Dendritic cell treated with granulocyte-macrophage colony-stimulating factor and Interleukin-4, amounts not matched to agents 40 ng/mL and 50 ng/mL, for 4 days (primary cell): ENCODE measurements around the gene C3orf22.

Experiments
- H3K27ac Mint-ChIP-seq: one replicate; pipeline ENCODE4 v1.8.0; 2022; ENCODE audit warnings: mild to moderate bottlenecking, mixed read lengths
- H3K27me3 Mint-ChIP-seq: one replicate; pipeline ENCODE4 v1.8.0; 2022; ENCODE audit warnings: mild to moderate bottlenecking, mixed read lengths
- H3K36me3 Mint-ChIP-seq: one replicate; pipeline ENCODE4 v1.8.0; 2022; ENCODE audit warnings: low read depth, mixed read lengths
- H3K4me1 Mint-ChIP-seq: one replicate; pipeline ENCODE4 v1.8.0; 2022; ENCODE audit warnings: low read depth, mixed read lengths
- H3K4me3 Mint-ChIP-seq: one replicate; pipeline ENCODE4 v1.8.0; 2022; ENCODE audit warnings: mild to moderate bottlenecking, moderate library complexity, mixed read lengths
- H3K9me3 Mint-ChIP-seq: one replicate; pipeline ENCODE4 v1.8.0; 2022; ENCODE audit warnings: mixed read lengths
- intact Hi-C: fragments of 100-400 bp; cut with micrococcal nuclease; formaldehyde crosslinking; loops from one replicate; pipeline ENCODE4 v1.15.0; 2022

C3orf22 gene

GRCh38 chr3:126551839-126552687 is 6.7 kb downstream of the C3orf22 start:
- H3K4me3 Mint-ChIP-seq, result no peak overlapping the region
- peaks cover 4% of the 10 kb centered on the region for H3K27me3 Mint-ChIP-seq
- H3K36me3 Mint-ChIP-seq, result no peaks in the 10 kb centered on the region
- H3K27ac Mint-ChIP-seq, result no peak overlapping the region
- no peaks in the 10 kb centered on the region for H3K9me3 Mint-ChIP-seq
- peaks cover 43% of the 10 kb centered on the region for H3K4me1 Mint-ChIP-seq
- intact Hi-C loops, result no loop called here

DNA sequence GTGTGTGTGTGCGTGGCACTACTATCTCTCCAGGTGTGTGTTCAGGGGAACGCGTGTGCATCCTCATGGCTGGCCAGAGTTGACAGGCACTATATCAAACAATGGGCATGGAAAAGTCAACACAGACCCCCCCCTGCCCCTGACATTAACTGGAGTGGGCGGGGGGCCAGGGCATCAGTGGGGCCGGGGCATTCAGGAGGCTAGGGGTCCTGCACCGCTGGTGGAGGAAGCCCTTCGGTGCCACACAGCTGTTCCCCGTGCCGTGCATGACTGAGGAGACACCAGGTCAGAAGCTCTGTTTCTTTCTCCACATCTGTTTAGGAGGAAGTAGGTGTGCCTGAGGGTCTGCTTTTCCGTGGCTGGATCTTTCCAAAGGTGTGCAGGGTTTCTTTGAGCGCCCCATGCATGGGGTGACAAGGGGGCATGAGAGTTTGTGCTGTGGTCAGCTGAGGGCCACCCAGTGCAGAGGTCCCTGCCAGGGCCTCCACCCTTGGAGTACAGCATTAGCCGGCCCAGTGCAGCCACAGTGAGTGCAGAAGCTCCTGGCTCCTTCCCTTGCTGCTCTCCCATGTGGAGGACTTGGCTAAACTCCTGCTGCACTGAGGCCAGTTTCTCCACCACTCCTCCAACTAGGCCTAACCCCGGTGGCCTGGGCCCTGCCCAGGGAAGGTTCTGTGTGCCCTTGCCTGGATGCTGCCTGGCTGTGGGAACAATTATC is 7.5 kb downstream of the C3orf22 start:
- Mint-ChIP-seq H3K27me3 (peaks cover 4% of the 10 kb centered on the region), H3K36me3 (no peaks in the 10 kb centered on the region), H3K4me3 (no peak overlapping the region), H3K9me3 (no peaks in the 10 kb centered on the region), H3K4me1 (peaks cover 48% of the 10 kb centered on the region), H3K27ac (peak overlapping the region; percentile 32)
- intact Hi-C loops, result no loop called here

DNA sequence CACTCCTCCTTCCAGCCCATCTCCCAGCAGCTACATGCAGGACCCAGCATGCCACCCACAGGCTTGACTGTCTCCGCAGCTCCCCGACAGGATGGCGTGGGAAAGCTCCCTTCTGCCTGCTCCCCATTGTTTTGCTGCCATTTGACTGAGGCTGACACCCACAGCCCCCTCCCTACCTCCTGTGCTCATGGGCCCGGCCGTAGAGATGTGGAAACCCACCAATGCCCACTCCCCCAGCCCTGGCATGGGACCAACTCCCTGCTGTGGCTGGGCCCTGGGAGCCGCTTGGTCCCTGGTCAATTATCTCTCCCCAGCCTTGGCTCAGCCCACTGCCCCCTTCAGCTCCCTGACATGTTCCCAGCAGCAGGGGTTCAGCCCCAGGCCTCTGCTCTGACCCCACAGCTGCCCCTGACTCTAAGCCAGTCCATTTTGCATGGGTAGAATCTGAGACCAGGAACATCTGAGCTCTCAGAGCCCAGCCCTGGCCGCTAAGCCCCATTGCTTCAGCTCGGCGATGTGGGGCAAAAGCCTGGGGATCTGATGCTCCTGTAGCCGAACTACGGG is 8.2 kb downstream of the C3orf22 start:
- intact Hi-C loops, result no loop called here
- Mint-ChIP-seq H3K36me3 (no peaks in the 10 kb centered on the region), H3K27ac (peak overlapping the region; percentile 32), H3K4me1 (peaks cover 48% of the 10 kb centered on the region), H3K27me3 (peaks cover 4% of the 10 kb centered on the region), H3K9me3 (no peaks in the 10 kb centered on the region), H3K4me3 (no peak overlapping the region)

DNA sequence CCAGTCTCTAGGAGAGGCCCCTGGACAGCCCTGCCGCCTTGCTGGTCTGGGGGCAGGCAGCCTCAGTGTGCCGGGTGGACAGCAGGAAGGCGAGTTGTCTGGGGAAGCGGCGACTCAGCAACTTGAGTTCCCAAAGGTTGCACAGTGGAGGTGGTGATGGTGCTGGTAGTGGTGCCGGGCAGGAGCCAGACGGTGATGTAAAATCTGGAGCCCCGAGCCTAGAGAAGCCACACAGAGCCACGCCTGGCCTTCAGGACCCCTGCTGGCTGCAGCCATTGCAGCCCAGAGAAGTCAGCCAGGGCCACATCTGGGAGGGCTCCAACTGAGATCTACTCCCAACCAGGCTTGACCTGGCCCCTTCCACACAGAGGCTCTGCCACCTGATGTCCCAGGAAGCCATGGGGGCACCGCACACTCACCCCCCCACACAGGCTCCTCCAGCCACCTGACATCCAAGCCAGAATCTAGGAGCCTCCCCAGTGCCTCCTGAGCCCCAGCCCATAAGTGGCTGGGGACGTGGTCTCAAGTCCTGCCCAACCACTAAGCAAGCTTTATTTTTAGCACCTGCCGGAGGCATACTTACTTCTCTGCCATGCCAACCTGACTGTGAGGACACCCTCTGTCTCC is 8.8 kb downstream of the C3orf22 start:
- Mint-ChIP-seq H3K4me3 (no peak overlapping the region), H3K27me3 (peaks cover 4% of the 10 kb centered on the region), H3K4me1 (peaks cover 52% of the 10 kb centered on the region), H3K27ac (peak overlapping the region; percentile 32), H3K9me3 (no peaks in the 10 kb centered on the region), H3K36me3 (no peaks in the 10 kb centered on the region)
- intact Hi-C loops, result no loop called here

DNA sequence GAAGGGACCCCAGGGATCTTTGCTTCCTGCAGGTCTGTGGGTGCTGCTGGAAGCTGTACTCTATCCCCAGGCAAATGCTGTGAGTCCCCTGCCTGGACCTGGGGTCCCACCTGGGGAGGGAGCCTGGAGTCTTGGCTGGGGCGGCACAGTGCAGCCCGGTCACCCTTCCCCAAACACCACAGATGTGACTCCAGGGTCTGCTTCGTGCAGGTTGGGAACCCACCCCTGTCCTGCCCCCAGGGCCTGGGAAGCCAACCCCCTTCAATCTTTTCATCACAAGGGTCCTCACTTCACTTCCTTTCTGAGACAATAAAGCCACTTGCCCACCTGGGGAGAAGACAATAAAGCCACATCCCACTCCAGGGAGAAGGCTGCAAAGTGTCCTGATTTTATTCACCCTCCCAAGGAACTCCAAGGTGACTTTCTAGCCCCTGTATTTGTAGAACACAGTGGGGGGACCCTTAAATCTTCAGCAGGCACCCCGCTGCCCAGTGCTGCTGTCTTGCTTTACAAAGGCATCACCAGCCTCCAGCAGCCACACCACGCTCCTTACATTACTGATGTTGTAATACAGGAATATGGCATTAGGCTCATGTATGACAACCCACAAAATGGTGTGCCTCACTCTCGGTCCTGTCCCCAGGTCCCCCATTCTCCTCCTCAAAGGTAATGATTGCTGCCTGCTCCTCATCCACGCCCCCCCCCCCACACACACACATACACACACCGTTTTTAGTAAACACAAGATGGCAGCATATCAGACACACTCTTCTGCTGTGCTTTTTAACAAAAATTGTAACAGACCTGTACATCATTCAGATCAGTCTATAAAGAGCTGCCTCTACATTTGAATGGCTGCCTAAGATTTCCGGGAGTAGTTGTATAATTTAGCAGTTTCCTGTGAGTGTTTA is 9.9 kb downstream of the C3orf22 start:
- intact Hi-C loops, result no loop called here
- H3K36me3 Mint-ChIP-seq, result peaks cover under 1% of the 10 kb centered on the region

GRCh38 chr3:126547721-126548120 is 11.0 kb downstream of the C3orf22 start:
- peaks cover 11% of the 10 kb centered on the region for H3K36me3 Mint-ChIP-seq
- H3K4me3 Mint-ChIP-seq, result no peak overlapping the region
- no peaks in the 10 kb centered on the region for H3K9me3 Mint-ChIP-seq
- H3K27me3 Mint-ChIP-seq, result peaks cover 4% of the 10 kb centered on the region
- H3K27ac Mint-ChIP-seq, result peak overlapping the region; percentile 32
- peaks cover 69% of the 10 kb centered on the region for H3K4me1 Mint-ChIP-seq
- intact Hi-C loops, result no loop called here

More for the DNA sequence above, 9.9 kb downstream of the C3orf22 start:
- peak overlapping the region; percentile 32 for H3K27ac Mint-ChIP-seq
- no peaks in the 10 kb centered on the region for H3K9me3 Mint-ChIP-seq
- H3K27me3 Mint-ChIP-seq, result peaks cover 4% of the 10 kb centered on the region
- H3K4me1 Mint-ChIP-seq, result peaks cover 59% of the 10 kb centered on the region
- no peak overlapping the region for H3K4me3 Mint-ChIP-seq

- H3K36me3 Mint-ChIP-seq, result peaks cover 21% of the 10 kb centered on the region
- H3K27me3 Mint-ChIP-seq, result peaks cover 4% of the 10 kb centered on the region
- no peaks in the 10 kb centered on the region for H3K9me3 Mint-ChIP-seq
- H3K4me1 Mint-ChIP-seq, result peaks cover 71% of the 10 kb centered on the region
- intact Hi-C loops, result no loop called here
- no peak overlapping the region for H3K4me3 Mint-ChIP-seq
- H3K27ac Mint-ChIP-seq, result peak overlapping the region; percentile 32
Measured at GRCh38 chr3:126546549-126547239, 12.0 kb downstream of the C3orf22 start.

DNA sequence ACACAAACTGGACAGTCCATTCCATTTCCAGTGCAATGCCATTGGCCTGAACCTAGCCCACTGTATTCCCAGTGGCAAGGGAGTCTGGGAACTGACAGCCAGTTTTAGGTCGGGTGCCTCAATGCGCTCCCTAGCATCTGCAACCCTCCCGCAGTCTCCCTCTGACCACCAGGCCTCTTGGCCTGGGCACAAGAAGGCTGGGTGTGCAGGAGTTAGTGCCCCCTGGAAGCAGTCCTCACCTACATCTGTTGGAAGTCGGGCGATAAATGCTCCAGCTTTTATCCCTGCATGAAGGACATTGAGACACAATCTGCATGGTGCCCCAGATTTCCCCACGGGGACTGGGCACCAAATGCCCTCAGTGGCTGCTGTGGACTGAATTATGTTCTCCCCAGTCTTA is 12.7 kb downstream of the C3orf22 start:
- no peak overlapping the region for H3K27ac Mint-ChIP-seq
- H3K27me3 Mint-ChIP-seq, result peaks cover 2% of the 10 kb centered on the region
- H3K4me1 Mint-ChIP-seq, result peaks cover 72% of the 10 kb centered on the region
- peaks cover 28% of the 10 kb centered on the region for H3K36me3 Mint-ChIP-seq
- intact Hi-C loops, result no loop called here
- H3K4me3 Mint-ChIP-seq, result no peak overlapping the region
- H3K9me3 Mint-ChIP-seq, result no peaks in the 10 kb centered on the region

- Mint-ChIP-seq H3K36me3 (peaks cover 32% of the 10 kb centered on the region), H3K4me1 (peaks cover 72% of the 10 kb centered on the region), H3K27me3 (no peaks in the 10 kb centered on the region), H3K9me3 (no peaks in the 10 kb centered on the region), H3K27ac (peak overlapping the region; percentile 49), H3K4me3 (no peak overlapping the region)
- intact Hi-C loops, result no loop called here
Measured at GRCh38 chr3:126545544-126545943, 13.2 kb downstream of the C3orf22 start.

DNA sequence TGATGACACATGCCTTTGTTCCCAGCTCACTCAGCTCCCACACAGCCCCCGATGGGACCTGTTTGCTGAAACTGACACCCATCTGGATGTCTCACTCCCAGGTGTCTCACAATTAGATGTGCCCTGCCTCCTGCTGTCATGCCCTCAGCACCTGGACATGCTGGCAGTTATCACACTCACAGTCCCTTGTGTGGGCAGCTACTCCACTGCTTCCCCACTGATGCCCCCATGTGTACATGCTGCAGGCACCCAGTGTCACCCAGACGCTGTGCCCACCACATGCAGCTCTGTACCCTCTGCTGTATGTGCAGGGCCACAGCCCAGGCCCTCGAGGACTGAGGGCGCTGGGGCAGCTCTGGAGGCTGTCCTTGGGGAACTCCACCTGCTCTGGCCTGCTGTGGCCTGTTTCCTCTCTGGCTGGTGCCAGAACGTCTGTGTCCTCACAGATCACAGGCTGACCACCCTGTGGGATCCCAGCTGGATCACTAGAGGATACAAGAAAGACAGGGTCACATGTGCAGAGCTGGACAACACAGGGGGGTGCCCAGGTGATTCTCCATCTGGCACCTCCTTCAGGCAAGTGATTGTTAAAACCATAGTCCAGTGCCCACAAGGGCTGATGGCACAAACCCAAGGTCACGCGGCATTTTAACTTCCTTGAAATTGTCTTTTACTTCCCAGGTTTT is 14.0 kb downstream of the C3orf22 start:
- peaks cover 73% of the 10 kb centered on the region for H3K4me1 Mint-ChIP-seq
- H3K27ac Mint-ChIP-seq, result peak overlapping the region; percentile 49
- H3K4me3 Mint-ChIP-seq, result no peak overlapping the region
- peaks cover 39% of the 10 kb centered on the region for H3K36me3 Mint-ChIP-seq
- intact Hi-C loops, result no loop called here
- H3K9me3 Mint-ChIP-seq, result peaks cover 5% of the 10 kb centered on the region
- H3K27me3 Mint-ChIP-seq, result no peaks in the 10 kb centered on the region

DNA sequence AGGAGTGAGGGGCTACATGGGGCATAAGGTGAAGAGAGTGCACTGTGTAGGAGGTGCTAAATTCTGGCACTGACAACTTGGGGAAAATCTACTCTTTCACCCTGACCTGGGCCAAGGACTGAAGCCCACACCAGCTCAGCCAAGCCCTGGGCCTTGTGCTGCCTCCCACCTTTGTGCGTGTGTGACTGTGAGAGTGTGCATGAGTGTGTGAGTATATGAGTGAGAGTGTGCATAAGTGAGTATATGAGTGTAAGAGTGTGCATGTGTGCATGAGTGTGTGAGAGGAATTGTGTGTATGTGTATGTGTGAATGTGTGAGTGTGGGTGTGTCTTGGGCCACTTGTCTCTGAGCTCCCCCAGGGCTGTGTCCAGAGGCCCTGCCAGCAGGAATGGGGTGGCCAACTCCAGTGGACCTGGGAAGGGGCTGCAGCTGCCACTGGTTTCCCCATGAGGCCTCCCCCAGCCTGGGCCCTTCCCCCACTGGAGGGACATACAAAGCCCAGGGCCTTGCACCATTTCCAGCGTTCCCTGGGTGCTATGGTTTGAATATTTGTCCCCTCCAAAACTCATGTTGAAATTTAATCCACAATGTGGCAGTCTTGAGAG is 15.2 kb downstream of the C3orf22 start:
- Mint-ChIP-seq H3K9me3 (peaks cover 5% of the 10 kb centered on the region), H3K4me1 (peaks cover 73% of the 10 kb centered on the region), H3K4me3 (no peak overlapping the region), H3K27me3 (no peaks in the 10 kb centered on the region), H3K36me3 (peaks cover 51% of the 10 kb centered on the region), H3K27ac (peak overlapping the region; percentile 49)
- intact Hi-C loops, result no loop called here
